HepG2 (cell line): ENCODE results near the gene SERPINB6. TPM values are rescaled to one million over a fixed set of nuclear protein-coding genes. Genes with fewer than 3 reads are reported as not detected.

Experiments used
- AGO2 ChIP-seq: fragments of 200-400 bp; formaldehyde crosslinking; optimal IDR thresholded peaks from 2 replicates; pipeline ENCODE3; 2017; ENCODE audit warnings: mild to moderate bottlenecking, low read depth, low read length, moderate library complexity
- DBP ChIP-seq: sonication (generic); formaldehyde crosslinking; IDR thresholded peaks from 2 replicates; pipeline ENCODE4 v1.4.0; 2020; ENCODE audit warnings: missing genetic modification reagents; ENCODE audit errors: not compliant biosample characterization
- KDM5A ChIP-seq: fragments of 200-600 bp; sonication (generic); IDR thresholded peaks from 2 replicates; pipeline ENCODE4 v1.7.0; 2018; ENCODE audit warnings: antibody characterized with exemption, mild to moderate bottlenecking, low read length, borderline replicate concordance
- MEIS2 ChIP-seq: sonication (generic); formaldehyde crosslinking; IDR thresholded peaks from 2 replicates; pipeline ENCODE4 v1.9.0; 2021; ENCODE audit warnings: mild to moderate bottlenecking, missing genetic modification reagents
- PCBP2 ChIP-seq: fragments of 200-400 bp; formaldehyde crosslinking; optimal IDR thresholded peaks from 2 replicates; pipeline ENCODE3; 2018; ENCODE audit warnings: low read length, low read depth; ENCODE audit not compliant: poor library complexity, severe bottlenecking
- TARDBP ChIP-seq: sonication (generic); formaldehyde crosslinking; IDR thresholded peaks from 2 replicates; pipeline ENCODE4 v1.8.0; 2022; ENCODE audit warnings: mild to moderate bottlenecking, missing genetic modification reagents
- TFDP2 ChIP-seq: sonication (generic); formaldehyde crosslinking; IDR thresholded peaks from 2 replicates; pipeline ENCODE4 v1.4.0; 2020; ENCODE audit warnings: missing genetic modification reagents
- ZFX ChIP-seq: sonication (generic); formaldehyde crosslinking; IDR thresholded peaks from 2 replicates; pipeline ENCODE4 v1.4.0; 2020; ENCODE audit warnings: mild to moderate bottlenecking, low read depth, missing genetic modification reagents, moderate library complexity
- ZNF124 ChIP-seq: sonication (generic); formaldehyde crosslinking; IDR thresholded peaks from 2 replicates; pipeline ENCODE4 v1.4.0; 2020; ENCODE audit warnings: missing genetic modification reagents
- ZNF136 ChIP-seq: sonication (generic); formaldehyde crosslinking; IDR thresholded peaks from 2 replicates; pipeline ENCODE4 v1.8.1; 2022; ENCODE audit warnings: low read depth, mild to moderate bottlenecking, moderate library complexity, missing genetic modification reagents
- ZNF143 ChIP-seq: sonication (generic); formaldehyde crosslinking; IDR thresholded peaks from 2 replicates; pipeline ENCODE4 v1.4.0; 2020; ENCODE audit warnings: missing genetic modification reagents
- ZNF33A ChIP-seq: sonication (generic); formaldehyde crosslinking; IDR thresholded peaks from 2 replicates; pipeline ENCODE4 v1.5.1; 2020; ENCODE audit warnings: missing genetic modification reagents, mild to moderate bottlenecking, moderate library complexity, borderline replicate concordance
- ZNF605 ChIP-seq: sonication (generic); formaldehyde crosslinking; IDR thresholded peaks from 2 replicates; pipeline ENCODE4 v1.8.0; 2022; ENCODE audit warnings: mild to moderate bottlenecking, missing genetic modification reagents
- ZNF646 ChIP-seq: sonication (generic); formaldehyde crosslinking; IDR thresholded peaks from 2 replicates; pipeline ENCODE4 v1.9.0; 2021; ENCODE audit warnings: mild to moderate bottlenecking, missing genetic modification reagents
- ZNF720 ChIP-seq: sonication (generic); formaldehyde crosslinking; IDR thresholded peaks from 2 replicates; pipeline ENCODE4 v1.4.0; 2020; ENCODE audit warnings: missing genetic modification reagents
- polyA plus RNA-seq, 8 experiments: library from polyadenylated mRNA; depleted of rRNA in 3 of 8; stranded (reverse) in 7 of 8; unstranded in 1 of 8; fragments of >200 nt; fragmentation: Illumina TruSeq in 4 of 8; extraction: Trizol in 4 of 8; gene quantifications; 2 replicates each; pipeline versions ENCODE4 v1.2.1 to v1.2.3, GENCODE V29; 2011 to 2016; ENCODE audit warnings: low read depth in 4 of 8, missing spikeins in 1 of 8, mixed read lengths in 1 of 8; ENCODE audit not compliant: insufficient read depth in 1 of 8
- total RNA-seq, 5 experiments: library from RNA; depleted of rRNA; stranded (reverse); fragments of >200 nt; fragmentation: Illumina TruSeq; extraction: Trizol; gene quantifications; 2 replicates each; pipeline ENCODE4 v1.2.3, GENCODE V29; 2016; ENCODE audit warnings: low read depth in 1 of 5
- TF ChIP-seq, protein P1 (sequence below): conservative IDR thresholded peaks from 2 replicates; pipeline ENCODE4 v1.6.1; 2018; ENCODE audit warnings: missing genetic modification reagents
- TF ChIP-seq, protein P2 (sequence below): sonication (generic); formaldehyde crosslinking; IDR thresholded peaks from 2 replicates; pipeline ENCODE4 v1.4.0; 2020; ENCODE audit warnings: missing genetic modification reagents

The SERPINB6 gene
- total and polyA plus RNA-seq, 2 of the 13 experiments (the other 11 are each of a cell fraction or from before 2014, with no cell fraction given), result 38.2 to 61.3 TPM

GRCh38 chr6:2938632-2939083, 32.7 kb downstream of the SERPINB6 start (continued):
- TF ChIP-seq TFDP2 (CRISPR knock-in tag) (peak; percentile 57), PCBP2 (no peak), ZNF143 (CRISPR knock-in tag) (no peak), KDM5A (no peak), ZNF646 (CRISPR knock-in tag) (no peak), ZNF720 (CRISPR knock-in tag) (no peak), DBP (CRISPR knock-in tag) (no peak), ZNF124 (CRISPR knock-in tag) (no peak), AGO2 (no peak), ZNF605 (CRISPR knock-in tag) (peak; percentile 74), TARDBP (CRISPR knock-in tag) (0 out of 2 replicates have a peak, but pooled peaks have one; percentile 42), MEIS2 (no peak), ZNF136 (no peak), ZNF33A (CRISPR knock-in tag) (no peak), ZFX (CRISPR knock-in tag) (no peak)
- TF ChIP-seq, protein P1, sequence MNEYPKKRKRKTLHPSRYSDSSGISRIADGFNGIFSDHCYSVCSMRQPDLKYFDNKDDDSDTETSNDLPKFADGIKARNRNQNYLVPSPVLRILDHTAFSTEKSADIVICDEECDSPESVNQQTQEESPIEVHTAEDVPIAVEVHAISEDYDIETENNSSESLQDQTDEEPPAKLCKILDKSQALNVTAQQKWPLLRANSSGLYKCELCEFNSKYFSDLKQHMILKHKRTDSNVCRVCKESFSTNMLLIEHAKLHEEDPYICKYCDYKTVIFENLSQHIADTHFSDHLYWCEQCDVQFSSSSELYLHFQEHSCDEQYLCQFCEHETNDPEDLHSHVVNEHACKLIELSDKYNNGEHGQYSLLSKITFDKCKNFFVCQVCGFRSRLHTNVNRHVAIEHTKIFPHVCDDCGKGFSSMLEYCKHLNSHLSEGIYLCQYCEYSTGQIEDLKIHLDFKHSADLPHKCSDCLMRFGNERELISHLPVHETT (CRISPR knock-in tag), result no peak
- TF ChIP-seq, protein P2, sequence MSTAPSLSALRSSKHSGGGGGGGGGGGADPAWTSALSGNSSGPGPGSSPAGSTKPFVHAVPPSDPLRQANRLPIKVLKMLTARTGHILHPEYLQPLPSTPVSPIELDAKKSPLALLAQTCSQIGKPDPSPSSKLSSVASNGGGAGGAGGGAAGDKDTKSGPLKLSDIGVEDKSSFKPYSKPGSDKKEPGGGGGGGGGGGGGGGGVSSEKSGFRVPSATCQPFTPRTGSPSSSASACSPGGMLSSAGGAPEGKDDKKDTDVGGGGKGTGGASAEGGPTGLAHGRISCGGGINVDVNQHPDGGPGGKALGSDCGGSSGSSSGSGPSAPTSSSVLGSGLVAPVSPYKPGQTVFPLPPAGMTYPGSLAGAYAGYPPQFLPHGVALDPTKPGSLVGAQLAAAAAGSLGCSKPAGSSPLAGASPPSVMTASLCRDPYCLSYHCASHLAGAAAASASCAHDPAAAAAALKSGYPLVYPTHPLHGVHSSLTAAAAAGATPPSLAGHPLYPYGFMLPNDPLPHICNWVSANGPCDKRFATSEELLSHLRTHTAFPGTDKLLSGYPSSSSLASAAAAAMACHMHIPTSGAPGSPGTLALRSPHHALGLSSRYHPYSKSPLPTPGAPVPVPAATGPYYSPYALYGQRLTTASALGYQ (CRISPR knock-in tag), result no peak
